GM23248 (cell line): ENCODE results near the gene KCNC1. TPM values are rescaled to one million over a fixed set of nuclear protein-coding genes. Genes with fewer than 3 reads are reported as not detected.
A peak's percentile ranks its signal among the peaks of the same experiment; 100 is the strongest.

Source experiments
- DNase-seq: peaks from one replicate; pipeline ENCODE4 v3.0.0-alpha.2; 2015
- H2AFZ ChIP-seq: fragments of 200-600 bp; sonication (generic); 2 replicates; pipeline ENCODE4 v1.6.1; 2016; ENCODE audit warnings: antibody characterized with exemption
- H3F3A ChIP-seq: fragments of 200-600 bp; sonication (generic); 2 replicates; pipeline ENCODE4 v1.6.1; 2016; ENCODE audit warnings: mild to moderate bottlenecking, antibody characterized with exemption, mixed run types; ENCODE audit not compliant: insufficient read depth
- H3K27ac ChIP-seq: fragments of 200-600 bp; sonication (generic); 2 replicates; pipeline ENCODE4 v1.5.1; 2016; ENCODE audit warnings: mild to moderate bottlenecking
- H3K27me3 ChIP-seq: fragments of 200-600 bp; sonication (generic); replicated peaks from 2 replicates; pipeline ENCODE4 v1.6.1; 2016; ENCODE audit warnings: mild to moderate bottlenecking; ENCODE audit not compliant: insufficient read depth
- H3K36me3 ChIP-seq: fragments of 200-600 bp; sonication (generic); 2 replicates; pipeline ENCODE4 v1.6.1; 2016; ENCODE audit warnings: low read depth, mild to moderate bottlenecking
- H3K4me1 ChIP-seq: fragments of 200-600 bp; sonication (generic); 2 replicates; pipeline ENCODE4 v1.6.1; 2016; ENCODE audit warnings: mild to moderate bottlenecking; ENCODE audit not compliant: insufficient read depth
- H3K4me2 ChIP-seq: fragments of 200-600 bp; sonication (generic); one replicate; pipeline ENCODE4 v1.6.1; 2016; ENCODE audit warnings: mild to moderate bottlenecking; ENCODE audit not compliant: unreplicated experiment
- H3K4me3 ChIP-seq: fragments of 200-600 bp; sonication (generic); 2 replicates; pipeline ENCODE4 v1.5.1; 2016; ENCODE audit warnings: mild to moderate bottlenecking
- H3K79me2 ChIP-seq: fragments of 200-600 bp; sonication (generic); 2 replicates; pipeline ENCODE4 v1.6.1; 2016; ENCODE audit warnings: mild to moderate bottlenecking; ENCODE audit not compliant: insufficient read depth
- H3K9ac ChIP-seq: fragments of 200-600 bp; sonication (generic); 2 replicates; pipeline ENCODE4 v1.6.1; 2016; ENCODE audit warnings: mild to moderate bottlenecking
- H3K9me2 ChIP-seq: fragments of 200-600 bp; sonication (generic); 2 replicates; pipeline ENCODE4 v1.6.1; 2016; ENCODE audit warnings: mixed run types, mild to moderate bottlenecking, moderate library complexity; ENCODE audit not compliant: insufficient read depth
- H3K9me3 ChIP-seq: fragments of 200-600 bp; sonication (generic); one replicate; pipeline ENCODE4 v1.6.1; 2017; ENCODE audit warnings: low read depth
- H4K20me1 ChIP-seq: fragments of 200-600 bp; sonication (generic); 2 replicates; pipeline ENCODE4 v1.6.0; 2016; ENCODE audit not compliant: insufficient read depth
- EZH2 ChIP-seq: fragments of 200-600 bp; sonication (generic); IDR thresholded peaks from 2 replicates; pipeline ENCODE4 v1.6.1; 2018; ENCODE audit warnings: antibody characterized with exemption, mild to moderate bottlenecking; ENCODE audit not compliant: insufficient read depth, poor library complexity, severe bottlenecking
- EZH2phosphoT487 ChIP-seq: fragments of 200-600 bp; sonication (generic); IDR thresholded peaks from 2 replicates; pipeline ENCODE4 v1.6.1; 2018; ENCODE audit warnings: antibody characterized with exemption, moderate library complexity, mild to moderate bottlenecking, low read depth; ENCODE audit not compliant: insufficient read depth
- WGBS, 2 experiments: methylation state at CpG; one replicate each; pipeline ENCODE4 v1.1.6; 2015 to 2017; ENCODE audit warnings: low lambda C conversion rate in 2 of 2, low coverage in 1 of 2; ENCODE audit errors: missing lambda C conversion rate in 2 of 2; 5-methylcytosine and 5-hydroxymethylcytosine counted together
- in situ Hi-C: fragments of 300-500 bp; cut with MboI; formaldehyde crosslinking; loops from 2 replicates; pipeline ENCODE4 v1.15.0; 2020
- polyA plus RNA-seq: library from polyadenylated mRNA; unstranded; fragments of >200 nt; fragmentation: Nextera tagmentation; extraction: Ambion mirVana; gene quantifications from 2 replicates; pipeline ENCODE4 v1.2.1, GENCODE V29; 2016
- total RNA-seq: library from RNA; depleted of rRNA; stranded (reverse); fragments of >200 nt; shearing (Covaris generic); gene quantifications from 2 replicates; pipeline ENCODE4 v1.2.3, GENCODE V29; 2014

The KCNC1 gene
- total and polyA plus RNA-seq, 2 experiments from 2014 or later: not detected

DNA sequence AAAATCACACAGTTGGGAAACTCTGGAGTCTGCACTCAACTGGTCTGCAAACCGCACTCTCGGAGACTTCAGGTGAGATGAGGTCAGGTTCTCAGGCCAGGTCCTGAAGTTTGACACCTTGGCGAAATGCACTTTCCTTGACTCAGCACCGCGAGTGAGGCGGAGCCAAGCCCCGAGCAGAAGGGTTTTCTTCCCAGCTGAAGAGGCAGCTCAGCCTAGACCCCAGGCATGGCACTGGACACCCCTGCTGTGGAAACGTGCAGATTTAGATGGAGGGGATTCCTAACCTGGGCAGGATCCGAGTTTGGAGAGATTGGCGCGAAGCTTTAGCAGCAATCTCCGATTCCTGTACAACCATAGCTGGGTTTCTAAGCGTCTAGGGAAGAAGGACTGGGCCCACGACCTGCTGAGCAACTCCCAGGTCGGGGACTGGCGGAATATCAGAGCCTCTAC, 16.0 kb upstream of the KCNC1 start:
- no peak overlapping the region for H3K4me2 ChIP-seq
- no peak overlapping the region for H2AFZ ChIP-seq
- no peak for DNase-seq
- TF ChIP-seq EZH2phosphoT487 (no peak), EZH2 (no peak)
- WGBS, 2 experiments: 3 to 4% methylated on average over 16 of the region's 16 CpGs
- H3K9me2 ChIP-seq: no peaks in the 10 kb centered on the region
- no peak overlapping the region for H3K9ac ChIP-seq
- no peaks in the 10 kb centered on the region for H3K36me3 ChIP-seq
- peaks cover 63% of the 10 kb centered on the region for H3K27me3 ChIP-seq
- no peaks in the 10 kb centered on the region for H3K4me1 ChIP-seq
- no peaks in the 10 kb centered on the region for H3K79me2 ChIP-seq
- no peaks in the 10 kb centered on the region for H3K9me3 ChIP-seq
- no peak overlapping the region for H3K27ac ChIP-seq
- H4K20me1 ChIP-seq: no peaks in the 10 kb centered on the region
- H3F3A ChIP-seq: no peaks in the 10 kb centered on the region
- in situ Hi-C loops: no loop called here
- H3K4me3 ChIP-seq: no peak overlapping the region

DNA sequence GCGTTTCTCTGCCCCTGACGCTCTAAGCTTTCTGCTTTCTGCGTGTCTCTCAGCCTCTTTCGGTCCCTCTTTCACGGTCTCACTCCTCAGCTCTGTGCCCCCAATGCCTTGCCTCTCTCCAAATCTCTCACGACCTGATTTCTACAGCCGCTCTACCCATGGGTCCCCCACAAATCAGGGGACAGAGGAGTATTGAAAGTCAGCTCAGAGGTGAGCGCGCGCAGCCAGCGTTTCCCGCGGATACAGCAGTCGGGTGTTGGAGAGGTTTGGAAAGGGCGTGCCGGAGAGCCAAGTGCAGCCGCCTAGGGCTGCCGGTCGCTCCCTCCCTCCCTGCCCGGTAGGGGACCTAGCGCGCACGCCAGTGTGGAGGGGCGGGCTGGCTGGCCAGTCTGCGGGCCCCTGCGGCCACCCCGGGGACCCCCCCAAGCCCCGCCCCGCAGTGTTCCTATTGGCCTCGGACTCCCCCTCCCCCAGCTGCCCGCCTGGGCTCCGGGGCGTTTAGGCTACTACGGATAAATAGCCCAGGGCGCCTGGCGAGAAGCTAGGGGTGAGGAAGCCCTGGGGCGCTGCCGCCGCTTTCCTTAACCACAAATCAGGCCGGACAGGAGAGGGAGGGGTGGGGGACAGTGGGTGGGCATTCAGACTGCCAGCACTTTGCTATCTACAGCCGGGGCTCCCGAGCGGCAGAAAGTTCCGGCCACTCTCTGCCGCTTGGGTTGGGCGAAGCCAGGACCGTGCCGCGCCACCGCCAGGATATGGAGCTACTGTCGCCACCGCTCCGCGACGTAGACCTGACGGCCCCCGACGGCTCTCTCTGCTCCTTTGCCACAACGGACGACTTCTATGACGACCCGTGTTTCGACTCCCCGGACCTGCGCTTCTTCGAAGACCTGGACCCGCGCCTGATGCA, 15.3 kb upstream of the KCNC1 start, which contains the start of gene MYOD1:
Gene MYOD1 (plus strand): TSS at position 544 of the 910 bp plus-strand sequence. CDS start 212 bp downstream, at position 756.
- Histone ChIP-seq H4K20me1 (no peaks in the 10 kb centered on the region), H3K27me3 (peaks cover 65% of the 10 kb centered on the region), H3K9me2 (no peaks in the 10 kb centered on the region), H3K36me3 (no peaks in the 10 kb centered on the region), H3K9ac (no peak within 1 kb of the TSS), H3F3A (no peaks in the 10 kb centered on the region), H3K4me3 (no peak within 1 kb of the TSS), H3K4me2 (no peak within 1 kb of the TSS), H3K4me1 (no peaks in the 10 kb centered on the region), H3K27ac (no peak within 1 kb of the TSS), H3K79me2 (no peaks in the 10 kb centered on the region), H3K9me3 (no peaks in the 10 kb centered on the region), H2AFZ (no peak within 1 kb of the TSS)
- no peak for TF ChIP-seq EZH2phosphoT487
- TF ChIP-seq EZH2: no peak
- in situ Hi-C loops: no loop called here
- peak; percentile 21 for DNase-seq
- 2 to 3% methylated on average over 44 to 48 of the region's 68 CpGs for WGBS, 2 experiments

DNA sequence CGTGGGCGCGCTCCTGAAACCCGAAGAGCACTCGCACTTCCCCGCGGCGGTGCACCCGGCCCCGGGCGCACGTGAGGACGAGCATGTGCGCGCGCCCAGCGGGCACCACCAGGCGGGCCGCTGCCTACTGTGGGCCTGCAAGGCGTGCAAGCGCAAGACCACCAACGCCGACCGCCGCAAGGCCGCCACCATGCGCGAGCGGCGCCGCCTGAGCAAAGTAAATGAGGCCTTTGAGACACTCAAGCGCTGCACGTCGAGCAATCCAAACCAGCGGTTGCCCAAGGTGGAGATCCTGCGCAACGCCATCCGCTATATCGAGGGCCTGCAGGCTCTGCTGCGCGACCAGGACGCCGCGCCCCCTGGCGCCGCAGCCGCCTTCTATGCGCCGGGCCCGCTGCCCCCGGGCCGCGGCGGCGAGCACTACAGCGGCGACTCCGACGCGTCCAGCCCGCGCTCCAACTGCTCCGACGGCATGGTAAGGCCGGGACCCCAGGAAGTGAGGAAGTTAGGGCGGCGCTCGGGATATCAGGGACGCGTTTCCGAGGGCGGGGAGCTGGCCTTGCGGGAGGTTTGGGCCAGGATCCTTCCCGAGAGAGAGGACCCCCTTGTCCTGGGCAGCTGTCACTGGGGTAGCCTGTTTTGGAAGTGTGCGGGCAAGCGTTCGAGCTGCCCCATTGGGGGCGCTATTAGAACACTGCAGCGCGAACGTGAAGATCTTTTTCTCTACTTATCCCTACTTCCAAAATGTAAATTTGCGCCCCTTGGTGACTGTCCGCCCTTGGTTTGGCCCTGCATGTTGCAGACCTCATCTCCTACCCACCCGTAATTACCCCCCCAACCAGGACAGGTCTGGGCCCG, 14.4 kb upstream of the KCNC1 start:
- no peaks in the 10 kb centered on the region for H3K36me3 ChIP-seq
- peak; percentile 23 for DNase-seq
- WGBS, 2 experiments: 3% methylated on average over 80 to 83 of the region's 85 CpGs
- H3K4me3 ChIP-seq: no peak overlapping the region
- H3K4me1 ChIP-seq: no peaks in the 10 kb centered on the region
- no peaks in the 10 kb centered on the region for H3K9me2 ChIP-seq
- in situ Hi-C loops: loop anchor here (10.0 kb wide), 1 partner anchor 115 kb away; no protein-coding TSS in a partner anchor
- no peaks in the 10 kb centered on the region for H3F3A ChIP-seq
- no peak overlapping the region for H3K9ac ChIP-seq
- no peaks in the 10 kb centered on the region for H3K9me3 ChIP-seq
- H3K4me2 ChIP-seq: no peak overlapping the region
- no peaks in the 10 kb centered on the region for H4K20me1 ChIP-seq
- no peak overlapping the region for H2AFZ ChIP-seq
- H3K27ac ChIP-seq: no peak overlapping the region
- peaks cover 74% of the 10 kb centered on the region for H3K27me3 ChIP-seq
- H3K79me2 ChIP-seq: no peaks in the 10 kb centered on the region
- TF ChIP-seq EZH2phosphoT487: no peak
- TF ChIP-seq EZH2: peak; percentile 52

DNA sequence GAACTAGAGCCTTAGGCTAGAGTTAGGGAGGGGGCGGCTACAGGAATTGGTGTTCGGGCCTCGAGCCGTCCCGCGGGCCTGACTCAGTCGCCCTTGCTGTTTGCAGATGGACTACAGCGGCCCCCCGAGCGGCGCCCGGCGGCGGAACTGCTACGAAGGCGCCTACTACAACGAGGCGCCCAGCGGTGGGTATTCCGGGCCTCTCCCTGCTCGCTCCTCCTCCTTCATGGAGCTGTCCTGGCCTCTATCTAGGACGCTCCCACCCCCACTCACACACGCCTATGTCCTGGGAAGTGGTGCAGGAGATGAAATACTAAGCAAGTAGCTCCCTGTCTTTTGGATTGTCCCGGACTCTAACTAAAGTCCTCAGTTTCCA, 13.8 kb upstream of the KCNC1 start:
- no peaks in the 10 kb centered on the region for H3K4me1 ChIP-seq
- H3K27me3 ChIP-seq: peaks cover 80% of the 10 kb centered on the region
- H4K20me1 ChIP-seq: no peaks in the 10 kb centered on the region
- H2AFZ ChIP-seq: no peak overlapping the region
- no peaks in the 10 kb centered on the region for H3K79me2 ChIP-seq
- WGBS, 2 experiments: 1 to 2% methylated on average over 19 to 24 of the region's 24 CpGs
- no peak overlapping the region for H3K27ac ChIP-seq
- H3F3A ChIP-seq: no peaks in the 10 kb centered on the region
- H3K9me2 ChIP-seq: no peaks in the 10 kb centered on the region
- in situ Hi-C loops: loop anchor here (10.0 kb wide), 1 partner anchor 116 kb away; no protein-coding TSS in a partner anchor
- H3K36me3 ChIP-seq: no peaks in the 10 kb centered on the region
- no peak for TF ChIP-seq EZH2phosphoT487
- no peak for TF ChIP-seq EZH2
- H3K9ac ChIP-seq: no peak overlapping the region
- no peak for DNase-seq
- no peak overlapping the region for H3K4me3 ChIP-seq
- H3K4me2 ChIP-seq: no peak overlapping the region
- no peaks in the 10 kb centered on the region for H3K9me3 ChIP-seq
